HepG2 (cell line): ENCODE measurements around the gene B4GALT5. TPM values are rescaled to one million over a fixed set of nuclear protein-coding genes. Genes with fewer than 3 reads are reported as not detected.
A peak's percentile ranks its signal among the peaks of the same experiment; 100 is the strongest.

Experiments
- ARHGAP35 ChIP-seq: sonication (generic); formaldehyde crosslinking; IDR thresholded peaks from 2 replicates; pipeline ENCODE4 v1.9.0; 2022; ENCODE audit warnings: mild to moderate bottlenecking, inconsistent platforms, moderate library complexity, missing genetic modification reagents, borderline replicate concordance
- ARNT ChIP-seq: fragments of 450-650 bp; IDR thresholded peaks from 2 replicates; pipeline ENCODE4 v1.6.1; 2017
- FOSL1 ChIP-seq: sonication (generic); formaldehyde crosslinking; IDR thresholded peaks from 2 replicates; pipeline ENCODE4 v1.9.0; 2021; ENCODE audit warnings: missing genetic modification reagents, borderline replicate concordance
- IKZF4 ChIP-seq: sonication (generic); formaldehyde crosslinking; IDR thresholded peaks from 2 replicates; pipeline ENCODE4 v1.5.1; 2020; ENCODE audit warnings: borderline replicate concordance, mild to moderate bottlenecking, low read depth, missing genetic modification reagents; ENCODE audit errors: not compliant biosample characterization
- MATR3 ChIP-seq: sonication (generic); formaldehyde crosslinking; IDR thresholded peaks from 2 replicates; pipeline ENCODE4 v1.4.0; 2020; ENCODE audit warnings: missing genetic modification reagents
- MED1 ChIP-seq: sonication (generic); formaldehyde crosslinking; IDR thresholded peaks from 2 replicates; pipeline ENCODE4 v1.4.0; 2020; ENCODE audit warnings: missing genetic modification reagents
- NR1H2 ChIP-seq: sonication (generic); formaldehyde crosslinking; IDR thresholded peaks from 2 replicates; pipeline ENCODE4 v1.8.1; 2022; ENCODE audit warnings: low read depth, missing genetic modification reagents, borderline replicate concordance
- PITX1 ChIP-seq: sonication (generic); formaldehyde crosslinking; IDR thresholded peaks from 2 replicates; pipeline ENCODE4 v1.5.1; 2020; ENCODE audit warnings: mild to moderate bottlenecking, missing genetic modification reagents
- SP140L ChIP-seq: sonication (generic); formaldehyde crosslinking; IDR thresholded peaks from 2 replicates; pipeline ENCODE4 v1.4.0; 2020; ENCODE audit warnings: missing genetic modification reagents, borderline replicate concordance
- TEAD2 ChIP-seq: sonication (generic); formaldehyde crosslinking; IDR thresholded peaks from 2 replicates; pipeline ENCODE4 v1.9.0; 2021; ENCODE audit warnings: missing genetic modification reagents
- THAP11 ChIP-seq: IDR thresholded peaks from 2 replicates; pipeline ENCODE4 v1.6.1; 2016; ENCODE audit warnings: missing biosample characterization, missing genetic modification reagents
- YEATS4 ChIP-seq: sonication (generic); formaldehyde crosslinking; IDR thresholded peaks from 2 replicates; pipeline ENCODE4 v1.4.0; 2020; ENCODE audit warnings: missing genetic modification reagents, borderline replicate concordance
- ZMYM3 ChIP-seq: sonication (generic); formaldehyde crosslinking; IDR thresholded peaks from 2 replicates; pipeline ENCODE4 v1.5.1; 2020; ENCODE audit warnings: mild to moderate bottlenecking, missing genetic modification reagents
- ZNF180 ChIP-seq: sonication (generic); formaldehyde crosslinking; IDR thresholded peaks from 2 replicates; pipeline ENCODE4 v1.4.0; 2020; ENCODE audit warnings: low read depth, missing genetic modification reagents, borderline replicate concordance
- ZNF34 ChIP-seq: sonication (generic); formaldehyde crosslinking; IDR thresholded peaks from 2 replicates; pipeline ENCODE4 v1.4.0; 2020; ENCODE audit warnings: mild to moderate bottlenecking, missing genetic modification reagents, borderline replicate concordance
- ZNF354B ChIP-seq: sonication (generic); formaldehyde crosslinking; IDR thresholded peaks from 2 replicates; pipeline ENCODE4 v1.8.0; 2022; ENCODE audit warnings: mild to moderate bottlenecking, missing genetic modification reagents
- ZNF430 ChIP-seq: sonication (generic); formaldehyde crosslinking; IDR thresholded peaks from 2 replicates; pipeline ENCODE4 v1.9.0; 2021; ENCODE audit warnings: mild to moderate bottlenecking, missing genetic modification reagents
- ZNF546 ChIP-seq: sonication (generic); formaldehyde crosslinking; conservative IDR thresholded peaks from 2 replicates; pipeline ENCODE4 v1.8.1; 2023; ENCODE audit warnings: mild to moderate bottlenecking, missing genetic modification reagents
- ZNF552 ChIP-seq: sonication (generic); formaldehyde crosslinking; IDR thresholded peaks from 2 replicates; pipeline ENCODE4 v1.9.0; 2022; ENCODE audit warnings: missing genetic modification reagents, mild to moderate bottlenecking, borderline replicate concordance
- ZNF558 ChIP-seq: sonication (generic); formaldehyde crosslinking; IDR thresholded peaks from 2 replicates; pipeline ENCODE4 v1.9.0; 2022; ENCODE audit warnings: mild to moderate bottlenecking, missing genetic modification reagents, borderline replicate concordance
- ZNF598 ChIP-seq: sonication (generic); formaldehyde crosslinking; IDR thresholded peaks from 2 replicates; pipeline ENCODE4 v1.5.1; 2020; ENCODE audit warnings: mild to moderate bottlenecking, missing genetic modification reagents, borderline replicate concordance
- ZNF7 ChIP-seq: IDR thresholded peaks from 2 replicates; pipeline ENCODE4 v1.6.1; 2016; ENCODE audit warnings: missing biosample characterization, missing genetic modification reagents
- ZNF816 ChIP-seq: sonication (generic); formaldehyde crosslinking; IDR thresholded peaks from 2 replicates; pipeline ENCODE4 v1.8.0; 2022; ENCODE audit warnings: missing genetic modification reagents, mild to moderate bottlenecking, borderline replicate concordance
- ZSCAN31 ChIP-seq: sonication (generic); formaldehyde crosslinking; IDR thresholded peaks from 2 replicates; pipeline ENCODE4 v1.5.0; 2020; ENCODE audit warnings: low read depth, mild to moderate bottlenecking, missing genetic modification reagents
- polyA plus RNA-seq, 8 experiments: library from polyadenylated mRNA; depleted of rRNA in 3 of 8; stranded (reverse) in 7 of 8; unstranded in 1 of 8; fragments of >200 nt; fragmentation: Illumina TruSeq in 4 of 8; extraction: Trizol in 4 of 8; gene quantifications; 2 replicates each; pipeline versions ENCODE4 v1.2.1 to v1.2.3, GENCODE V29; 2011 to 2016; ENCODE audit warnings: low read depth in 4 of 8, missing spikeins in 1 of 8, mixed read lengths in 1 of 8; ENCODE audit not compliant: insufficient read depth in 1 of 8
- total RNA-seq, 5 experiments: library from RNA; depleted of rRNA; stranded (reverse); fragments of >200 nt; fragmentation: Illumina TruSeq; extraction: Trizol; gene quantifications; 2 replicates each; pipeline ENCODE4 v1.2.3, GENCODE V29; 2016; ENCODE audit warnings: low read depth in 1 of 5
- TF ChIP-seq, protein P1 (sequence below): IDR thresholded peaks from 2 replicates; pipeline ENCODE4 v1.6.1; 2018; ENCODE audit warnings: missing genetic modification reagents, mild to moderate bottlenecking, missing compliant biosample characterization
- TF ChIP-seq, protein P2 (sequence below): sonication (generic); formaldehyde crosslinking; IDR thresholded peaks from 2 replicates; pipeline ENCODE4 v1.5.0; 2020; ENCODE audit warnings: missing genetic modification reagents, mild to moderate bottlenecking, borderline replicate concordance
- TF ChIP-seq, protein P3 (sequence below): sonication (generic); formaldehyde crosslinking; IDR thresholded peaks from 2 replicates; pipeline ENCODE4 v1.5.0; 2020; ENCODE audit warnings: missing genetic modification reagents
- TF ChIP-seq, protein P4 (sequence below): IDR thresholded peaks from 2 replicates; pipeline ENCODE4 v1.6.1; 2016; ENCODE audit warnings: low read depth

Gene B4GALT5
- total and polyA plus RNA-seq, 2 of the 13 experiments (the other 11 are each of a cell fraction or from before 2014, with no cell fraction given) = 27.3 to 30.9 TPM

DNA sequence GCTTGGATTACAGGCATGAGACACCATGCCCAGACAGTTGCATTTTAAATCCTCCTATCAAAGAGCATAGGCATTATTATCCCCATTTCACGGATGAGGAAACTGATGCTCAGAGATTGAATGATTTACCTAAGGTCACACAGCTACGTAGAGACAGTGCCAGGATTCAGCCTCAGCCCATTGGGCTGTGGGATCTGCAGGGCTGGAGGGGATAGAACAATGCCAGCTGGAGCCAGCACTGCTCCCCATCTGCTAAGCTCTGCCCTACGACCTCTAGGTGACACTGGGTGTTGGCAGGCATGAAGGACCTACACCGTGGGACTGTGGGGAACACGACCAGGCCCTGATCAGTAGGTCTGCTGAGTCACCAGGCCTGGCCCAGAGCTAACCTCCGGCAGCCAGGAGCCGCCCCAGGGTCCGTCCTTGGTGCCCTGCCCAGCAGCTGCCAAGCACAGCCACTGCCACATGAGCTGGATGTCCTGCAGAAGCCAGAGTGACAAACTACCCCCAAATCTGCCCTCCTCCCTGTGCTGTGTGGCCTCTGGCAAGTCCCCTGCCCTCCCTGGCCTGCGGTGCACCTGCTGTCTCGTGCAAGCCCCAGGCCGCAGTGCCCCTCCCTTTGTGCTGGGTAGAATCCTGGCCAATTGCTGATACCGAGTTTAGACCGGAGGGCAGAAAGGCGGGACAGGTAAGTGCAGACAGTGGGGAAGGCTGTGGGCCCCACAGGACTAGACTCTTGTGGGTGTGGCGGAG lies 98.1 kb downstream of the B4GALT5 start (continued):
- TF ChIP-seq, protein P1, sequence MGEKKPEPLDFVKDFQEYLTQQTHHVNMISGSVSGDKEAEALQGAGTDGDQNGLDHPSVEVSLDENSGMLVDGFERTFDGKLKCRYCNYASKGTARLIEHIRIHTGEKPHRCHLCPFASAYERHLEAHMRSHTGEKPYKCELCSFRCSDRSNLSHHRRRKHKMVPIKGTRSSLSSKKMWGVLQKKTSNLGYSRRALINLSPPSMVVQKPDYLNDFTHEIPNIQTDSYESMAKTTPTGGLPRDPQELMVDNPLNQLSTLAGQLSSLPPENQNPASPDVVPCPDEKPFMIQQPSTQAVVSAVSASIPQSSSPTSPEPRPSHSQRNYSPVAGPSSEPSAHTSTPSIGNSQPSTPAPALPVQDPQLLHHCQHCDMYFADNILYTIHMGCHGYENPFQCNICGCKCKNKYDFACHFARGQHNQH = no peak
- TF ChIP-seq ZNF7 (CRISPR knock-in tag) (no peak), MATR3 (CRISPR knock-in tag) (no peak), SP140L (CRISPR knock-in tag) (no peak), NR1H2 (CRISPR knock-in tag) (no peak), ZNF546 (CRISPR knock-in tag) (no peak), ZNF430 (no peak), YEATS4 (CRISPR knock-in tag) (no peak), ZNF558 (no peak), ZNF180 (CRISPR knock-in tag) (no peak), ZMYM3 (CRISPR knock-in tag) (peak; percentile 92), ARNT (no peak), FOSL1 (CRISPR knock-in tag) (no peak; the same call in 1 of the 2 replicates), ZSCAN31 (no peak), ZNF354B (CRISPR knock-in tag) (no peak), PITX1 (CRISPR knock-in tag) (peak; percentile 69; the same call in 1 of the 2 replicates), ZNF598 (CRISPR knock-in tag) (no peak), ZNF816 (CRISPR knock-in tag) (no peak), IKZF4 (CRISPR knock-in tag) (no peak), MED1 (CRISPR knock-in tag) (0 out of 2 replicates have a peak, but pooled peaks have one; percentile 49), TEAD2 (0 out of 2 replicates have a peak, but pooled peaks have one; percentile 56), THAP11 (CRISPR knock-in tag) (0 out of 2 replicates have a peak, but pooled peaks have one; percentile 6), ZNF552 (CRISPR knock-in tag) (peak; percentile 50; the same call in 1 of the 2 replicates), ZNF34 (no peak), ARHGAP35 (CRISPR knock-in tag) (no peak)
- TF ChIP-seq, protein P2, sequence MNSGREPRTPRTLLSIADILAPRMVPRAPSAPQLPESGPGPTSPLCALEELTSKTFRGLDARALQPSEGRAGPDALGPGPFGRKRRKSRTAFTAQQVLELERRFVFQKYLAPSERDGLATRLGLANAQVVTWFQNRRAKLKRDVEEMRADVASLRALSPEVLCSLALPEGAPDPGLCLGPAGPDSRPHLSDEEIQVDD (CRISPR knock-in tag) = no peak; the same call in 1 of the 2 replicates
- TF ChIP-seq, protein P3, sequence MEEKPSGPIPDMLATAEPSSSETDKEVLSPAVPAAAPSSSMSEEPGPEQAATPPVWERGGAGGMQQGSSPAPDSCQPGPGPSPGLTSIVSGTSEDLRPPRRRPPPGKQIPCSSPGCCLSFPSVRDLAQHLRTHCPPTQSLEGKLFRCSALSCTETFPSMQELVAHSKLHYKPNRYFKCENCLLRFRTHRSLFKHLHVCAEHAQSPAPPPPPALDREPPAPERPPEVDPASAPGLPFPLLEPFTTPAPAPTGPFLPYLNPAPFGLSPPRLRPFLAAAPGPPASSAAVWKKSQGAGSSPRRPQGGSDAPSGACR (CRISPR knock-in tag) = no peak
- TF ChIP-seq, protein P4, sequence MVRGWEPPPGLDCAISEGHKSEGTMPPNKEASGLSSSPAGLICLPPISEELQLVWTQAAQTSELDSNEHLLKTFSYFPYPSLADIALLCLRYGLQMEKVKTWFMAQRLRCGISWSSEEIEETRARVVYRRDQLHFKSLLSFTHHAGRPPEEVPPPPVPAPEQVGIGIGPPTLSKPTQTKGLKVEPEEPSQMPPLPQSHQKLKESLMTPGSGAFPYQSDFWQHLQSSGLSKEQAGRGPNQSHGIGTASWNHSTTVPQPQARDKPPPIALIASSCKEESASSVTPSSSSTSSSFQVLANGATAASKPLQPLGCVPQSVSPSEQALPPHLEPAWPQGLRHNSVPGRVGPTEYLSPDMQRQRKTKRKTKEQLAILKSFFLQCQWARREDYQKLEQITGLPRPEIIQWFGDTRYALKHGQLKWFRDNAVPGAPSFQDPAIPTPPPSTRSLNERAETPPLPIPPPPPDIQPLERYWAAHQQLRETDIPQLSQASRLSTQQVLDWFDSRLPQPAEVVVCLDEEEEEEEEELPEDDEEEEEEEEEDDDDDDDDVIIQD (CRISPR knock-in tag) = no peak
